PC-3 (cell line): ENCODE data around the gene NDUFAF8. TPM values are rescaled to one million over a fixed set of nuclear protein-coding genes. Genes with fewer than 3 reads are reported as not detected.

ENCODE experiments used
- ATAC-seq: fragments of 200-7000 bp; cut with Tn5 transposase; 2 replicates; pipeline ENCODE4 v1.9.1; 2020; ENCODE audit warnings: mild to moderate bottlenecking, moderate library complexity
- BruUV-seq: library from RNA; stranded (reverse); fragments of 400-500 nt; replicated peaks from 2 replicates; lab custom pipeline; 2021; lab: Mats Ljungman, UMichigan
- CTCF ChIA-PET: fragments of 300-600 bp; sonication (Branson Sonifier 250); formaldehyde crosslinking; loops from one replicate; lab custom pipeline; 2022; ENCODE audit warnings: antibody characterized with exemption; lab: Charles Lee
- POLR2A ChIA-PET: fragments of 300-600 bp; sonication (Branson Sonifier 250); formaldehyde crosslinking; loops from one replicate; lab custom pipeline; 2022; ENCODE audit warnings: antibody characterized with exemption; ENCODE audit not compliant: unreplicated experiment; lab: Charles Lee
- DNase-seq: peaks from one replicate; pipeline ENCODE4 v3.0.0-alpha.2; 2015
- H2AFZ ChIP-seq: fragments of 300-600 bp; sonication (generic); 2 replicates; pipeline ENCODE4 v1.6.0; 2016; ENCODE audit warnings: antibody characterized with exemption, low read length
- H3F3A ChIP-seq: fragments of 300-600 bp; sonication (generic); one replicate; pipeline ENCODE4 v1.6.0; 2017; ENCODE audit warnings: antibody characterized with exemption, low read length, control low read depth, mild to moderate bottlenecking; ENCODE audit not compliant: unreplicated experiment
- H3K27ac ChIP-seq: fragments of 300-600 bp; sonication (generic); 2 replicates; pipeline ENCODE4 v1.5.1; 2016; ENCODE audit warnings: mild to moderate bottlenecking, low read length
- H3K27me3 ChIP-seq: fragments of 300-600 bp; sonication (generic); 2 replicates; pipeline ENCODE4 v1.6.1; 2016; ENCODE audit warnings: low read length, mixed read lengths
- H3K36me3 ChIP-seq: fragments of 300-600 bp; sonication (generic); 2 replicates; pipeline ENCODE4 v1.6.1; 2016; ENCODE audit warnings: low read depth, mixed run types, low read length, mixed read lengths
- H3K4me1 ChIP-seq: fragments of 300-600 bp; sonication (generic); 2 replicates; pipeline ENCODE4 v1.5.1; 2016; ENCODE audit warnings: low read length; ENCODE audit not compliant: insufficient read depth
- H3K4me2 ChIP-seq: fragments of 300-600 bp; sonication (generic); 2 replicates; pipeline ENCODE4 v1.6.0; 2016; ENCODE audit warnings: low read length
- H3K4me3 ChIP-seq: fragments of 300-600 bp; sonication (generic); 2 replicates; pipeline ENCODE4 v1.5.1; 2016; ENCODE audit warnings: mild to moderate bottlenecking, low read length, mixed read lengths
- H3K79me2 ChIP-seq: fragments of 300-600 bp; sonication (generic); 2 replicates; pipeline ENCODE4 v1.6.1; 2017; ENCODE audit warnings: low read length, mixed read lengths
- H3K9ac ChIP-seq: fragments of 300-600 bp; sonication (generic); 2 replicates; pipeline ENCODE4 v1.6.0; 2016; ENCODE audit warnings: mild to moderate bottlenecking, low read length
- H3K9me2 ChIP-seq: fragments of 300-600 bp; sonication (generic); replicated peaks from 2 replicates; pipeline ENCODE4 v1.6.1; 2016; ENCODE audit warnings: mixed run types, low read length, mixed read lengths
- H3K9me3 ChIP-seq: fragments of 300-600 bp; sonication (generic); 2 replicates; pipeline ENCODE4 v1.6.1; 2016; ENCODE audit warnings: low read length, mixed read lengths
- H4K20me1 ChIP-seq: fragments of 300-600 bp; sonication (generic); 2 replicates; pipeline ENCODE4 v1.6.1; 2016; ENCODE audit warnings: low read length, mixed read lengths
- CTCF ChIP-seq: fragments of 300-600 bp; sonication (generic); conservative IDR thresholded peaks from 2 replicates; pipeline ENCODE4 v1.5.1; 2017; ENCODE audit warnings: antibody characterized with exemption, low read depth, mild to moderate bottlenecking, low read length
- EZH2 ChIP-seq: fragments of 300-600 bp; sonication (generic); IDR thresholded peaks from one replicate; pipeline ENCODE4 v1.6.1; 2017; ENCODE audit warnings: antibody characterized with exemption, mild to moderate bottlenecking, low read length; ENCODE audit not compliant: unreplicated experiment
- EZH2phosphoT487 ChIP-seq: fragments of 300-600 bp; sonication (generic); IDR thresholded peaks from 2 replicates; pipeline ENCODE4 v1.6.1; 2018; ENCODE audit warnings: mild to moderate bottlenecking, antibody characterized with exemption, low read length, borderline replicate concordance
- intact Hi-C: fragments of 100-400 bp; cut with micrococcal nuclease; formaldehyde crosslinking; loops from 2 replicates; pipeline ENCODE4 v1.9.0; 2023
- total RNA-seq: library from RNA; depleted of rRNA; stranded (reverse); fragments of >200 nt; gene quantifications from 2 replicates; pipeline ENCODE4 v1.2.3, GENCODE V29; 2014

Gene NDUFAF8
- total RNA-seq, 1 experiment from 2014 or later: 125 TPM

- Histone ChIP-seq H2AFZ (no peak overlapping the region), H3K79me2 (peaks cover 45% of the 10 kb centered on the region), H3K4me2 (no peak overlapping the region), H4K20me1 (no peaks in the 10 kb centered on the region), H3K27me3 (no peaks in the 10 kb centered on the region), H3F3A (no peaks in the 10 kb centered on the region), H3K4me1 (peaks cover 18% of the 10 kb centered on the region; the same call in 1 of the 2 replicates), H3K27ac (no peak overlapping the region), H3K9me2 (no peaks in the 10 kb centered on the region), H3K36me3 (no peaks in the 10 kb centered on the region; the same call in 1 of the 2 replicates), H3K9ac (no peak overlapping the region), H3K4me3 (no peak overlapping the region), H3K9me3 (no peaks in the 10 kb centered on the region)
- no peak for TF ChIP-seq EZH2
- TF ChIP-seq CTCF: peak; percentile 76
- no TSS peak for BruUV-seq
- ATAC-seq: no peak
- intact Hi-C loops: loop anchor here (1.0 kb wide), 1 partner anchor 100 kb away; no protein-coding TSS in a partner anchor
- peak; percentile 34 for DNase-seq
- ChIA-PET POLR2A (interaction anchor here (0.6 kb wide), 1 partner anchor 286 kb away, joined by 3 read pairs; the partner anchor contains the start of gene FSCN2), CTCF (interaction anchor here (0.6 kb wide), 1 partner anchor 19 kb away, joined by 4 read pairs; no protein-coding TSS in a partner anchor)
These were observed 2.7 kb downstream of the NDUFAF8 start for GRCh38 chr17:81241648-81242420.

- H3K27me3 ChIP-seq: no peaks in the 10 kb centered on the region
- no peaks in the 10 kb centered on the region for H4K20me1 ChIP-seq
- intact Hi-C loops: no loop called here
- H3K9me3 ChIP-seq: no peaks in the 10 kb centered on the region
- CTCF ChIA-PET: interaction anchor here (0.6 kb wide), 1 partner anchor 20 kb away, joined by 4 read pairs; no protein-coding TSS in a partner anchor
- TF ChIP-seq EZH2phosphoT487 (no peak), EZH2 (no peak), CTCF (no peak)
- no peak overlapping the region for H3K4me2 ChIP-seq
- H3K36me3 ChIP-seq: no peaks in the 10 kb centered on the region; the same call in 1 of the 2 replicates
- no peak overlapping the region for H3K4me3 ChIP-seq
- no peaks in the 10 kb centered on the region for H3K9me2 ChIP-seq
- H3K79me2 ChIP-seq: peaks cover 39% of the 10 kb centered on the region
- H2AFZ ChIP-seq: no peak overlapping the region
- DNase-seq: no peak
- no peak overlapping the region for H3K27ac ChIP-seq
- no peak for ATAC-seq
- no peak overlapping the region for H3K9ac ChIP-seq
- peaks cover 14% of the 10 kb centered on the region; the same call in 1 of the 2 replicates for H3K4me1 ChIP-seq
- POLR2A ChIA-PET: interaction anchor here (0.6 kb wide), 1 partner anchor 286 kb away, joined by 3 read pairs; the partner anchor contains the start of gene FSCN2
- no peaks in the 10 kb centered on the region for H3F3A ChIP-seq
- no TSS peak for BruUV-seq
These were observed 3.6 kb downstream of the NDUFAF8 start for GRCh38 chr17:81242421-81243332.
